Mucosa of rectum (tissue), 2 donors: ENCODE measurements around the gene PPP1R1B.

Experiments used
- H3K27ac ChIP-seq, 2 donors: one replicate each; pipeline ENCODE4 v1.7.0; 2013; ENCODE audit warnings: inconsistent platforms in 2 of 2, low read depth in 2 of 2, low read length in 2 of 2
- H3K27me3 ChIP-seq, 2 donors: one replicate each; pipeline ENCODE4 v1.7.0; 2013; ENCODE audit warnings: low read length in 2 of 2; ENCODE audit not compliant: control insufficient read depth in 2 of 2, insufficient read depth in 2 of 2
- H3K36me3 ChIP-seq, 2 donors: one replicate each; pipeline ENCODE4 v1.7.0; 2013; ENCODE audit warnings: low read length in 2 of 2; ENCODE audit not compliant: control insufficient read depth in 2 of 2, insufficient read depth in 2 of 2
- H3K4me1 ChIP-seq, 2 donors: one replicate each; pipeline ENCODE4 v1.7.0; 2013; ENCODE audit warnings: low read length in 2 of 2, mild to moderate bottlenecking in 1 of 2; ENCODE audit not compliant: control insufficient read depth in 2 of 2, insufficient read depth in 2 of 2
- H3K4me3 ChIP-seq, 2 donors: one replicate each; pipeline ENCODE4 v1.7.0; 2013; ENCODE audit warnings: low read length in 2 of 2
- H3K9ac ChIP-seq, 2 donors: one replicate each; pipeline ENCODE4 v1.7.0; 2013; ENCODE audit warnings: low read length in 2 of 2, low read depth in 1 of 2, mild to moderate bottlenecking in 1 of 2
- H3K9me3 ChIP-seq, 2 donors: one replicate each; pipeline ENCODE4 v1.7.0; 2013; ENCODE audit warnings: low read length in 2 of 2; ENCODE audit not compliant: control insufficient read depth in 2 of 2
- donor health status: healthy.
- donor health status: Normal muscosa, but diverticular disease.

Gene PPP1R1B

DNA sequence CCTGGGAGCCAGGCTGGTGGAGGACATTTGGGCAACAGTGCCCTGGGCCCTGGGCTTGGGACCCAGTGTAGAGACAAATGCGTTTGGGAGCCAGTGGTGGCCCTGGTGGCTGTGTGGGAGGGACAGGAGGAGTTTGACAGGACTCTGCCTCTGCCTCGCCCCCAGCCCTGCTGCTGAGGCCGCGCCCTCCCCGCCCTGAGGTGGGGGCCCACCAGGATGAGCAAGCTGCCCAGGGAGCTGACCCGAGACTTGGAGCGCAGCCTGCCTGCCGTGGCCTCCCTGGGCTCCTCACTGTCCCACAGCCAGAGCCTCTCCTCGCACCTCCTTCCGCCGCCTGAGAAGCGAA lies 26.5 kb downstream of the PPP1R1B start:
- H3K4me3 ChIP-seq = no peak overlapping the region
- peak overlapping the region; percentile 71 to 83 for H3K27ac ChIP-seq
- H3K4me1 ChIP-seq = peaks cover 26 to 31% of the 10 kb centered on the region in 2 donors
- H3K27me3 ChIP-seq = no peaks in the 10 kb centered on the region
- H3K9me3 ChIP-seq = no peaks in the 10 kb centered on the region
- H3K36me3 ChIP-seq = peaks cover 16 to 24% of the 10 kb centered on the region in 2 donors
- peak overlapping the region in 1 of 2 donors; percentile 41 for H3K9ac ChIP-seq

DNA sequence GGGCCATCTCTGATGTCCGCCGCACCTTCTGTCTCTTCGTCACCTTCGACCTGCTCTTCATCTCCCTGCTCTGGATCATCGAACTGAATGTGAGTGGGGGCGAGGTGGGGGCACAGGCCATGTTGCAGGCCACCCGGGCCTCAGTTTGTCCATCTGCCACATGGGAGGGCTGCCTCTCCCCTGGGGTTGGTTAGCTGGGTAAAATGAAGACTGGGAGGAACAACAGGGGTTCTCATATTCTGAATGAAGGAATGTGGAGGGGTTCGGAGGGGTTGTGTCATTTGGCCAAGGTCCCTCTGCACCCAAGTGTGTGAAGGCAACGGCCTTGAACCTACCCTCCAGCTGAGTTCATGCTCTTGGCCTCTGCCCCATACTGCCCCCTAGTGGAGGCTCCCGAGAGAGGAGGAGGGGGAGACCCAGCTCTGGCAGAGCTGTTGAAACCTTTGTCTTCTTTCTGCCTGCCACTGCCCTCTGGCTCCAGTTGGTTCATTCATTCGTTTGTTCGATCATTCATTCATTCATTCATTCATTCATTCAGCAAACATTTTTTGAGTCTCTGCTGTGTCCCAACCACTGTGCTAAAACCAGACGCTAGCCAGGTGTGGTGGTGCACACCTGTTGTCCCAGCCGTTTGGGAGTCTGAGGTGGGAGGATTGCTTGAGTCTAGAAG lies 27.0 kb downstream of the PPP1R1B start:
- peaks cover 26 to 31% of the 10 kb centered on the region in 2 donors for H3K4me1 ChIP-seq
- H3K9me3 ChIP-seq = no peaks in the 10 kb centered on the region
- H3K9ac ChIP-seq = peak overlapping the region in 1 of 2 donors; percentile 41
- H3K36me3 ChIP-seq = peaks cover 22 to 28% of the 10 kb centered on the region in 2 donors
- H3K4me3 ChIP-seq = no peak overlapping the region
- H3K27ac ChIP-seq = peak overlapping the region; percentile 71 to 83
- H3K27me3 ChIP-seq = no peaks in the 10 kb centered on the region

DNA sequence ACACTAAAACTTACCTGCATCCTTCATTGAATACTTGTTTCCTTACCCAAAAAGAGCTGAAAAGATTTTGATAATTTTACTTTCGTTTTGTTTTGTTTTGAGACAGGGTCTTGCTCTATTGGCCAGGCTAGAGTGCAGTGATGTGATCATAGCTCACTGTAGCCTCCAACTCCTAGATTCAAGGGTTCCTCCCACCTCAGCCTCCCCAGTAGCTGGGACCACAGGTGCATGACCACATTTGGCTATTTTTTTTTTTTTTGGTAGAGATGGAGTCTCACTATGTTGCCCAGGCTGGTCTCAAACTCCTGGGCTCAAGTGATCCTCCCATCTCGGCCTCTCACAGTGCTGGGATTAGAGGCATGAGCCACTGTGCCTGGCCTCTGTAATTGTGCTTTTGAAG lies 28.4 kb downstream of the PPP1R1B start:
- no peak overlapping the region for H3K4me3 ChIP-seq
- H3K36me3 ChIP-seq = peaks cover 22 to 34% of the 10 kb centered on the region in 2 donors
- no peak overlapping the region for H3K9ac ChIP-seq
- peaks cover 26 to 31% of the 10 kb centered on the region in 2 donors for H3K4me1 ChIP-seq
- no peaks in the 10 kb centered on the region for H3K9me3 ChIP-seq
- no peaks in the 10 kb centered on the region for H3K27me3 ChIP-seq
- H3K27ac ChIP-seq = no peak overlapping the region

DNA sequence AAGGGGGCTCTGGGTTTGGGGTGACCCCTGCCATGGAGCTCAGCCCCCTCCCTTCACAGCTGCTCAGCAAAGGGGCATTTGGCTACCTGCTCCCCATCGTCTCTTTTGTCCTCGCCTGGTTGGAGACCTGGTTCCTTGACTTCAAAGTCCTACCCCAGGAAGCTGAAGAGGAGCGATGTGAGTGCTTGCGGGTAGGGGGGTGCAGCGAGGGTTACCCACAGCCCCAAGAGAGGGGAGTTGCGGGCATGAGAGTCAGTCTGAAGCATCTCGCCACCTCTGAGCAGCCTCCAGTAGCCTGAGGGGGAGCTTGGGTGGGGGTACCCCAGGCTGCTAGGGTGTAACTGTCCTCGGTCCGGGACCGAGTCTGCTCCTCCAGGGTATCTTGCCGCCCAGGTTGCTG lies 31.6 kb downstream of the PPP1R1B start:
- Histone ChIP-seq H3K9me3 (no peaks in the 10 kb centered on the region), H3K27me3 (no peaks in the 10 kb centered on the region), H3K27ac (no peak overlapping the region), H3K9ac (no peak overlapping the region), H3K36me3 (peaks cover 35 to 51% of the 10 kb centered on the region in 2 donors), H3K4me1 (peaks cover 17 to 22% of the 10 kb centered on the region in 2 donors), H3K4me3 (no peak overlapping the region)

DNA sequence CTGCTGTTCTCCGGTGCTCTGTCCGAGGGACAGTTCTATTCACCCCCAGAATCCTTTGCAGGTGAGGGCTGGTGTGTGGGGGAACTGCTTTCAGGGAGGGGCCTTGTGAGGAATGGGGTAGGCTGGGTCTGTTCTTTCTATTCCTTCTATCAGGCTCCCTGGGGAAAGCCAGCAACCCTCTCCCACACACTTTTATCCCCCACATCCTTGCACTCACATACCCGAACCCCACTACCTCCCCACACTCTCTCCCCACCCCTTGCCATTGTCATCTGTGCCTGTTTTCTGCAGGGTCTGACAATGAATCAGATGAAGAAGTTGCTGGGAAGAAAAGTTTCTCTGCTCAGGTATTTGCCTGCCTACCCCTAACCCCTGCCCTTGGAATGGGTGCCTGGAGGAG lies 32.0 kb downstream of the PPP1R1B start:
- no peaks in the 10 kb centered on the region for H3K9me3 ChIP-seq
- H3K4me3 ChIP-seq = no peak overlapping the region
- peaks cover 35 to 51% of the 10 kb centered on the region in 2 donors for H3K36me3 ChIP-seq
- peaks cover 15 to 20% of the 10 kb centered on the region in 2 donors for H3K4me1 ChIP-seq
- H3K9ac ChIP-seq = no peak overlapping the region
- no peaks in the 10 kb centered on the region for H3K27me3 ChIP-seq
- peak overlapping the region in 1 of 2 donors; percentile 44 for H3K27ac ChIP-seq

DNA sequence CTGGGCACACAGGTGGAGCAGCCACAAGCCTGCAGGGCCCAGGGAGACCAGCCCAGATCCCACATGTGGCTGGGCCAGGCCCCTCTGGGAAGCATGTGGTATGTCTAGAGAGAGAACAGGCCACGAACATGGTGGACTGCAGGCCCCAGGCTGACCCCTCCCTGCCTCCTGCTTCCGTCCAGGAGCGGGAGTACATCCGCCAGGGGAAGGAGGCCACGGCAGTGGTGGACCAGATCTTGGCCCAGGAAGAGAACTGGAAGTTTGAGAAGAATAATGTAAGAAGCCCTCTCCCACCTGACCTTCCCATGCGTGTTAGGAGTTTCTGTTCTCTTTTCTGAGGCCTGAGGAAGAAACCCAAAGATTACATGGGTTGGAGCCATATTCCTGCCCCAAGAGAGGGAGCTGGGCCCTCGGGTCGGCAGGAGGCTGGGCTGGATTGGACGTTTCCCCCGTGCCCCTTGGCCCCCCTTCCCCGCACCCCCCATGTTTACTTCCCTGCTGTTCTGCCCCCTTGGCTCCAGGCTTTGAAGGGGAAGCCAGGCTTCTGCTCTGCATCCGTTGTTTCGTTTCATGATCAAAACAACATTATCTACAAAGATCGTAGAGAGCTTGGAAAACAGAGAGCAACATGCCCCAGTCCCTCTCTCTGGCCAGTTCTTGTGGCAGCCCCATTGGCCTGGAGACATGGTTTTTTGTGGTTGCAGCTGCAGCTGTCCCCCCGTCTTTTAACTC lies 32.7 kb downstream of the PPP1R1B start:
- Histone ChIP-seq H3K27me3 (no peaks in the 10 kb centered on the region), H3K9me3 (no peaks in the 10 kb centered on the region), H3K4me3 (no peak overlapping the region), H3K9ac (no peak overlapping the region), H3K36me3 (peaks cover 35 to 48% of the 10 kb centered on the region in 2 donors), H3K27ac (peak overlapping the region; percentile 43 to 44), H3K4me1 (peaks cover 21 to 27% of the 10 kb centered on the region in 2 donors)

DNA sequence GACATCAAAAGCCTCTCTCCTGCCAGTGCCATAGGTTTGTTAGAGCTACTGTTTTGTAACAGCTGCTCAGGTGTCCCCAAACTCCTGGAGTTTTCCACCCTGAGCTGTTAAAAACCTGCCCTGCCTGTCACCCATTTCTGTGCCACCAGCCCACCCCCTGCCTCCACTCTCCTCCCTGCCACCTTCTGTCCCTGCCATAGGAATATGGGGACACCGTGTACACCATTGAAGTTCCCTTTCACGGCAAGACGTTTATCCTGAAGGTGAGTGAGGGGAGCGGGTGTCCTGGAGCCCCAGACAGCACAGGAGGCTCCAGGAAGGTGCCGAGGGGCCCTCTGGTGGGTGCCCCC lies 33.2 kb downstream of the PPP1R1B start:
- no peak overlapping the region for H3K9ac ChIP-seq
- H3K27ac ChIP-seq = peak overlapping the region; percentile 1 to 43
- H3K4me3 ChIP-seq = no peak overlapping the region

DNA sequence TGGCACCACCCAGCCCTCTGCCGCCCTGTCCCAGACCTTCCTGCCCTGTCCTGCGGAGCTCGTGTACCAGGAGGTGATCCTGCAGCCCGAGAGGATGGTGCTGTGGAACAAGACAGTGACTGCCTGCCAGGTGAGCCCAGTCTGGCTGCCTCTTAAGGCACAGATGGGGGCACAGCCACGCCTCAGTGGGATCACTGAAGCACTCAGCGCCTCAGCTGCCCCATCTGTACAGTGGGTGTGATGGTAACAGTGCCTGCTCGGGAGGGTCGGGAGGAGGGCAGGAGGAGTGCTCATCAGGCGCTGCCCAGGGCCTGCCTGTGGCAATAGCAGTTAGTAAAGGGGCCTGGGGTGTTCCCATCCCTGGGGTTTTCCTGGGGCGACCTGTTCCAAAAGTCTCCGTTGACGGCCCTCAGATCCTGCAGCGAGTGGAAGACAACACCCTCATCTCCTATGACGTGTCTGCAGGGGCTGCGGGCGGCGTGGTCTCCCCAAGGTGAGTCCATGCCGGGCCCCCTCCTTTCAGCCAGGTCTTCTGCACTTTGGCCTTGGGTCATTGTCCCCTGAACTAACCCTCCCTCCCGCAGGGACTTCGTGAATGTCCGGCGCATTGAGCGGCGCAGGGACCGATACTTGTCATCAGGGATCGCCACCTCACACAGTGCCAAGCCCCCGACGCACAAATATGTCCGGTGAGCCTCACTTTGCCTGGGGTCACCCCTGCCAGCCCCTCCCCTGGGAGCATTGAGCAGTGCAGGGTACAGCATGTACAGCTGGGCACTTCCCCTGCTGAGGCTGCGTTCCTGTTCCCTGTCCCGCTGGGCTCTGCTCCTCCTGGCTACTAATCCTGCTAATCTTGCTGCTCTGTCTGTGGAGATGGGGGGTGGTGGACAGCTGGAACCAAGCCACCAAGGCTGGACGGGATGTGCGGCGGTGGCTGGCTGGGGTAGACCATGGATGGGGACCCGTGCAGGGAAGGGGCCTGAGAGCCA lies 33.9 kb downstream of the PPP1R1B start:
- Histone ChIP-seq H3K27me3 (no peaks in the 10 kb centered on the region), H3K9me3 (no peaks in the 10 kb centered on the region), H3K9ac (no peak overlapping the region), H3K4me1 (peaks cover 23 to 35% of the 10 kb centered on the region in 2 donors), H3K4me3 (no peak overlapping the region), H3K36me3 (peaks cover 35 to 44% of the 10 kb centered on the region in 2 donors), H3K27ac (peak overlapping the region in 1 of 2 donors; percentile 43)

More for the DNA sequence above, 33.2 kb downstream of the PPP1R1B start:
- Histone ChIP-seq H3K27me3 (no peaks in the 10 kb centered on the region), H3K4me1 (peaks cover 23 to 31% of the 10 kb centered on the region in 2 donors), H3K36me3 (peaks cover 35 to 48% of the 10 kb centered on the region in 2 donors), H3K9me3 (no peaks in the 10 kb centered on the region)

DNA sequence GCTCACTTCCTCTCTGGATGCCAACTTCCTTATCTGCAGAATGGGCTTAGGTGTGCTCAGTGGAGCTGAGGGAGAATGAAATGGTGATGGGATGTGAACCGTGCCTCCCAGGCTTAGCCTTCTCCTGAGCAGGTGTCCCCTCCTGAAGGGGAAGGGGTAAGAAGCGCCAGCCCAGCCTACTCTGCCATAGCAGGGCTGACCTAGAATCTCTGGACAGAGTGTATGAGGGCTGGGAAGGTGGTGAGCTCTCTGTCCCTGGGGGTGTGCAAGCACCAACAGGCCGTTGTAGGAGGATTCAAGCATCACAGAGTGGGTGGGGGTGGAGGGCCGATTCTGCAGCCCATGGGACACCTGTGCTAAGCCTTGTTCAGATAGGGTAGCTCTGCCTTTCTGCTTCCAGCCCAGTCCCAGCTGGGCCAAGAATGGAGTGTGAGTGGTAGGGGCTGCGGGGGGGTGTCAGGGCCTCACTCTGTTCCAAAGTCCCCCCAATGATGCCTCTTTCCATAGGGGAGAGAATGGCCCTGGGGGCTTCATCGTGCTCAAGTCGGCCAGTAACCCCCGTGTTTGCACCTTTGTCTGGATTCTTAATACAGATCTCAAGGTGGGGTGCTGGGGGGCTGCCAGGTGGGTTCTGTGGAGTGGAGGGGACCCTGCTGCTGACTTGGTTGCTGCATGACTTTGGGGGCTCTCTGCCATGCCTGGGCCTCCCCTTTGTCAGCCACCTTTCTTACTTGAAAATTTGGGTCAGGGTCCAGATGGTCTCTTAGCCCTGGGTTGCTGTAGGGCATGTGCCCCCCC lies 35.2 kb downstream of the PPP1R1B start:
- Histone ChIP-seq H3K27ac (peak overlapping the region in 1 of 2 donors; percentile 82), H3K4me3 (no peak overlapping the region), H3K9me3 (no peaks in the 10 kb centered on the region), H3K4me1 (peaks cover 23 to 38% of the 10 kb centered on the region in 2 donors), H3K9ac (peak overlapping the region in 1 of 2 donors; percentile 23), H3K27me3 (peaks cover 6 to 7% of the 10 kb centered on the region in 2 donors), H3K36me3 (peaks cover 35 to 38% of the 10 kb centered on the region in 2 donors)
